Lower lobe of right lung (tissue), 2 donors: ENCODE results near the gene GPR63. TPM values are rescaled to one million over a fixed set of nuclear protein-coding genes. Genes with fewer than 3 reads are reported as not detected.

ENCODE experiments used
- ATAC-seq, 2 donors: fragments of 200-7000 bp; cut with Tn5 transposase; one replicate each; pipeline ENCODE4 v1.9.1; 2020 to 2022; ENCODE audit warnings: mild to moderate bottlenecking in 2 of 2, moderate library complexity in 2 of 2
- DNase-seq: peaks from one replicate; pipeline ENCODE4 v3.0.0-alpha.2; 2020
- H3K27ac ChIP-seq: fragments of 200-600 bp; one replicate; pipeline ENCODE4 v1.8.0; 2022
- H3K27me3 ChIP-seq: fragments of 200-600 bp; one replicate; pipeline ENCODE4 v1.8.0; 2022; ENCODE audit warnings: low read depth
- H3K36me3 ChIP-seq: fragments of 200-600 bp; one replicate; pipeline ENCODE4 v1.8.0; 2022; ENCODE audit warnings: mild to moderate bottlenecking
- H3K4me1 ChIP-seq: fragments of 200-600 bp; one replicate; pipeline ENCODE4 v1.8.0; 2022
- H3K4me3 ChIP-seq: fragments of 200-600 bp; one replicate; pipeline ENCODE4 v1.8.0; 2022; ENCODE audit warnings: mild to moderate bottlenecking
- H3K9me3 ChIP-seq: fragments of 200-600 bp; one replicate; pipeline ENCODE4 v1.8.0; 2022
- intact Hi-C: fragments of 100-400 bp; cut with DNase I; formaldehyde crosslinking; loops from one replicate; pipeline ENCODE4 v1.11.0; 2022
- total RNA-seq: library from RNA; stranded (reverse); fragmentation: NEBNext Ultra II Directional; extraction: Animal tissue kit (Norgen Biotek cat#: 25700); gene quantifications from one replicate; pipeline ENCODE4 v1.2.1, GENCODE V29; 2021
- TF ChIP-seq, protein P1 (sequence below): fragments of 200-600 bp; IDR thresholded peaks from one replicate; pipeline ENCODE4 v1.8.0; 2022; ENCODE audit warnings: antibody characterized with exemption, mild to moderate bottlenecking
- donor health status: DM: no; HTN: yes; CAD: no; lungs with severe emphysema.

The GPR63 gene
- total RNA-seq, 1 donor from 2014 or later, result 0.71 TPM

- no peak for DNase-seq
- peaks cover 14% of the 10 kb centered on the region for H3K27me3 ChIP-seq
- no peak overlapping the region for H3K4me3 ChIP-seq
- H3K9me3 ChIP-seq, result peaks cover 9% of the 10 kb centered on the region
- intact Hi-C loops, result no loop called here
- TF ChIP-seq, protein P1, sequence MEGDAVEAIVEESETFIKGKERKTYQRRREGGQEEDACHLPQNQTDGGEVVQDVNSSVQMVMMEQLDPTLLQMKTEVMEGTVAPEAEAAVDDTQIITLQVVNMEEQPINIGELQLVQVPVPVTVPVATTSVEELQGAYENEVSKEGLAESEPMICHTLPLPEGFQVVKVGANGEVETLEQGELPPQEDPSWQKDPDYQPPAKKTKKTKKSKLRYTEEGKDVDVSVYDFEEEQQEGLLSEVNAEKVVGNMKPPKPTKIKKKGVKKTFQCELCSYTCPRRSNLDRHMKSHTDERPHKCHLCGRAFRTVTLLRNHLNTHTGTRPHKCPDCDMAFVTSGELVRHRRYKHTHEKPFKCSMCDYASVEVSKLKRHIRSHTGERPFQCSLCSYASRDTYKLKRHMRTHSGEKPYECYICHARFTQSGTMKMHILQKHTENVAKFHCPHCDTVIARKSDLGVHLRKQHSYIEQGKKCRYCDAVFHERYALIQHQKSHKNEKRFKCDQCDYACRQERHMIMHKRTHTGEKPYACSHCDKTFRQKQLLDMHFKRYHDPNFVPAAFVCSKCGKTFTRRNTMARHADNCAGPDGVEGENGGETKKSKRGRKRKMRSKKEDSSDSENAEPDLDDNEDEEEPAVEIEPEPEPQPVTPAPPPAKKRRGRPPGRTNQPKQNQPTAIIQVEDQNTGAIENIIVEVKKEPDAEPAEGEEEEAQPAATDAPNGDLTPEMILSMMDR, result no peak
- H3K36me3 ChIP-seq, result no peaks in the 10 kb centered on the region
- H3K4me1 ChIP-seq, result peaks cover 10% of the 10 kb centered on the region
- ATAC-seq, result no peak
- no peak overlapping the region for H3K27ac ChIP-seq
Measured at GRCh38 chr6:96841345-96841744, 4.1 kb upstream of the GPR63 start.

- no peaks in the 10 kb centered on the region for H3K36me3 ChIP-seq
- H3K4me1 ChIP-seq, result peaks cover 12% of the 10 kb centered on the region
- no peak overlapping the region for H3K27ac ChIP-seq
- intact Hi-C loops, result no loop called here
- no peak for DNase-seq
- peak overlapping the region; percentile 78 for H3K4me3 ChIP-seq
- H3K9me3 ChIP-seq, result no peaks in the 10 kb centered on the region
- peak; percentile 45 to 58 for ATAC-seq
- TF ChIP-seq, protein P1, result no peak
- H3K27me3 ChIP-seq, result peaks cover 14% of the 10 kb centered on the region
Measured at GRCh38 chr6:96836631-96837080, 621 bp downstream of the GPR63 start.

- Histone ChIP-seq H3K4me3 (no peak overlapping the region), H3K36me3 (no peaks in the 10 kb centered on the region), H3K27ac (no peak overlapping the region), H3K4me1 (peaks cover 12% of the 10 kb centered on the region), H3K27me3 (peaks cover 14% of the 10 kb centered on the region), H3K9me3 (no peaks in the 10 kb centered on the region)
- DNase-seq, result no peak
- no peak for ATAC-seq
- TF ChIP-seq, protein P1, result no peak
- intact Hi-C loops, result no loop called here
Measured at GRCh38 chr6:96834070-96834469, 3.2 kb downstream of the GPR63 start.

DNA sequence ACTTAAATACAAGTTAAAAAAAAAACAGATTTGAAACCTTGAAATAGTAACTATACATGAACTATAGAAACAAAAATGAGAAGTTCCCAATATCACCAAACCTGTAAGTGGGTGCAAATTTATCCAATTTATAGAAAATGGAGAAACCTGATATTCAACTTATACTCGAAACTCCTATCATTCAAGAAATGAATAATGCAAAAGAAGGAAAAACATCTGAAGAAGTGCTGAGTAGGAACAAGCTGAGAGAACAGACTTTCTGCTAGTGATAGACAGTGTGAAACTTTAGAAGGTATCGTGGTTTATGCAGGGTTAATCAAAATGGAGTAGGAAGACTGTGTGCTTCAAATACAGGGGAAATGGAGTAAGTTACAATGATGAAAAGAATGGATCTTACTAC is 4.5 kb downstream of the GPR63 start:
- H3K27me3 ChIP-seq, result peaks cover 10% of the 10 kb centered on the region
- H3K4me1 ChIP-seq, result peaks cover 10% of the 10 kb centered on the region
- ATAC-seq (no peak), DNase-seq (no peak)
- TF ChIP-seq, protein P1, result no peak
- no peaks in the 10 kb centered on the region for H3K9me3 ChIP-seq
- intact Hi-C loops, result no loop called here
- H3K27ac ChIP-seq, result no peak overlapping the region
- H3K36me3 ChIP-seq, result no peaks in the 10 kb centered on the region
- H3K4me3 ChIP-seq, result no peak overlapping the region

DNA sequence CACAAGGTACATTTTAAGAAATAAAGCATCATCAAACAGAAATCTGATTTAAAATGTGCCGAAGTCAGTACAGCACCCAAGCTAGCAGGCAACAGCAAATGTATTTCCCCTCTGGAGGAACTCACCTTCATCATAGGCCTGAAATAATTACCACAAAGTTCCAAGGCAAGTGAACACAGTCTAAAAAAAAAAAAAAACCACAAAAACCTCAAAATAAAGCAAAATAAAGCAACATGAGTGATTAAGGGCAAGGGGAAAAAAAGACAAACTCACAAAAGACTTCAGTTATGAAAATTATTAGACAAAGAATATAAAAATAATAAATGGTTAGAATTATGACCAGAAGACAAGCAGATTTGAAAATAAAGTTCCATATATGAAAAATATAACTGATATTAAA is 10.4 kb downstream of the GPR63 start:
- DNase-seq, result no peak
- ATAC-seq, result no peak
- H3K4me3 ChIP-seq, result no peak overlapping the region
- intact Hi-C loops, result no loop called here
- TF ChIP-seq, protein P1, result no peak
- H3K27me3 ChIP-seq, result no peaks in the 10 kb centered on the region
- no peaks in the 10 kb centered on the region for H3K36me3 ChIP-seq
- no peak overlapping the region for H3K27ac ChIP-seq
- H3K4me1 ChIP-seq, result no peaks in the 10 kb centered on the region
- H3K9me3 ChIP-seq, result no peaks in the 10 kb centered on the region

DNA sequence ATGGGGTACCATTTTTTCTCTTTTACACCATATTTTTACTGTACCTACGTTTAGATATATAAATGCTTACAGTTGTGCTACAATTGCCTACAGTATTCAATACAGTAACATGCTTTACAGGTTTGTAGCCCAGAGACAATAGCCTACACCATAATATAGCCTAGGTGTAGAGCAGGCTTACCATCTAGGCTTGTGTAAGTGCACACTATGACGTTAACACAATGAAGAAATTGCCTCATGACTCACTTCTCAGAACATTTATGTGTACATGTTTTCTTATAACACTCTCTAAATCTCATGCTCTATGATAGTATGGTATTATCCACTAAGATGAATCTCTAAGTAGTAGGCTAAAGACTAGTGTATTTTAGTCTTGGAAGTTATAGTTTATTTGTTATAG is 13.5 kb downstream of the GPR63 start:
- no peak overlapping the region for H3K4me3 ChIP-seq
- H3K27me3 ChIP-seq, result no peaks in the 10 kb centered on the region
- no peaks in the 10 kb centered on the region for H3K4me1 ChIP-seq
- no peak overlapping the region for H3K27ac ChIP-seq
- H3K36me3 ChIP-seq, result no peaks in the 10 kb centered on the region
- intact Hi-C loops, result no loop called here
- no peak for DNase-seq
- no peak for ATAC-seq
- TF ChIP-seq, protein P1, result no peak
- H3K9me3 ChIP-seq, result no peaks in the 10 kb centered on the region
